ENCODE data around the gene GUCY2D. TPM values are rescaled to one million over a fixed set of nuclear protein-coding genes. Genes with fewer than 3 reads are reported as not detected.

Gene GUCY2D
- polyA plus RNA-seq, 3 donors from 2014 or later: not detected

DNA sequence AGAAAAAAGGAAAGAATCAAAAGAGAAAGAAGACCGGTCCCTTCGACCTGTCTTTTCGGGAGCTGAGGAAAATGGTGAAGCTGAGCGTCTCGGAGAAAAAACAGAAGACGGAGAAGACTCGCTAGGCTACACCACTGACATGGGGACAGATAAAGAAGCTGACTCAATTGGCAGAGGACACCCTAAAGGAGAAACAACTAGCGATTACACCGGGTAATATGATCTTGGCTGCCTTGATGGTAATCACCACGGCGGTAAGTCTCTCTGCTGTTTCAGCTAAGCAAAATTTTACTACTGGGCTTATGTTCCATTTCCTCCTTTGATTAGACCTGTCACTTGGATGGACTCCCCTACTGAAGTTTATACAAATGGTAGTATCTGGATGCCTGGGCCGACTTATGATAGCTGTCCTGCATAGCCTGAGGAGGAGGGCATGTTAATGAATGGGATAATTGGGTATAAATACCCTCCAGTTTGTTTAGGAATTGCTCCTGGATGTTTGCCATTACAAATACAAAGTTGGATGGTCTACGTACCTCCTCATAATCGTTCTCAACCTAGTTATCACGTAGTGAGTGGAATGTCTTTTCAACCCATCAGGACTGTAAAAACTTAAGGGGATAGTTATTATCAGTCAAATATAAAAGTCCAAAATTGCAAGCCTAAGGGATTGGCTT lies 60.5 kb downstream of the GUCY2D start:
- peaks cover 0 to under 1% of the 10 kb centered on the region in 2 donors for H3K4me1 Mint-ChIP-seq
- no peaks in the 10 kb centered on the region for H3K9me3 Mint-ChIP-seq
- H3K36me3 Mint-ChIP-seq: no peaks in the 10 kb centered on the region
- peaks cover 16 to 27% (median 19%) of the 10 kb centered on the region in 3 donors for H3K27me3 Mint-ChIP-seq (ENCODE audit: low read depth in 3 of 3)
- no peak overlapping the region for H3K4me3 Mint-ChIP-seq
- no peak overlapping the region for H3K27ac Mint-ChIP-seq
- no peak for DNase-seq

DNA sequence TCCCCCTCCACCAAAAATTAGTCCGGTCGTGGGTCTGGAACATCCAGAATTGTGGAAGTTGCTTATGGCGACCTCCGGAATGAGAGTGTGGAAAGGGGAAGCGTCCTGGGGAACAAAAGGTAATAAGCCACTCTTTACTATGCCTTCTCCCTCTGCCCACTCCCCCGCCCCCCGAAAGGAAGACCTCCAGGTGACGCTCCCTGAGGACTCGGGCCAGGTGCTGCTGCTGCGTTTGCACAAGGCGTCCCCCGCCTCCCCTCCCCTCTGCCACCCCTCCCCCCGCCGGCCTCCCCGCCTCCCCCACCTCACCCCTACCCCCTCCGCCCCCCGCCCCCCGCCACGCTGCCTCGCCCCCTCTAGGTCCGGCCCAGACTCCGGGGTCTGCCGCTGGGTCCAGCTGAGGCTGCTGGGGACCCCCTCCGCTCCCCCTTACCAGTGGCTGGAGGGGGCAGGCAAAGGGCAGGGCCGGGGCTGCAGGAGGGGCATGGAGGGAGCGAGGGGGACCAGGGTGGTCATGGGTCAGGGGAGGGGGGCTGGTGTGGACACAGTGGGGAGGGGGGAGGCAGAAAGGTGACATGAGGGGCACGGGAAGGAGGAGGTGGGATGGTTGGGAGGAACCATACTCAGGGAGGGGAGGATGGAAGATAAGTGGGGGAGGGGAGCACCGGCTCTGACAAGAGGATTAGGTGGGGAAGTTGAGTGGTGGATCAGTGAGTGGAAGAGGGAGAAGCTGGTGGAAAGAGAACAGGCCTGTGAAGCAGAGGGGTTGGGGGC lies 61.5 kb downstream of the GUCY2D start:
- no peak overlapping the region for H3K27ac Mint-ChIP-seq
- H3K4me3 Mint-ChIP-seq: no peak overlapping the region
- H3K27me3 Mint-ChIP-seq (ENCODE audit: low read depth in 3 of 3): peaks cover 19 to 26% (median 19%) of the 10 kb centered on the region in 3 donors
- H3K36me3 Mint-ChIP-seq: no peaks in the 10 kb centered on the region
- H3K4me1 Mint-ChIP-seq: no peaks in the 10 kb centered on the region
- H3K9me3 Mint-ChIP-seq: no peaks in the 10 kb centered on the region
- no peak for DNase-seq

DNA sequence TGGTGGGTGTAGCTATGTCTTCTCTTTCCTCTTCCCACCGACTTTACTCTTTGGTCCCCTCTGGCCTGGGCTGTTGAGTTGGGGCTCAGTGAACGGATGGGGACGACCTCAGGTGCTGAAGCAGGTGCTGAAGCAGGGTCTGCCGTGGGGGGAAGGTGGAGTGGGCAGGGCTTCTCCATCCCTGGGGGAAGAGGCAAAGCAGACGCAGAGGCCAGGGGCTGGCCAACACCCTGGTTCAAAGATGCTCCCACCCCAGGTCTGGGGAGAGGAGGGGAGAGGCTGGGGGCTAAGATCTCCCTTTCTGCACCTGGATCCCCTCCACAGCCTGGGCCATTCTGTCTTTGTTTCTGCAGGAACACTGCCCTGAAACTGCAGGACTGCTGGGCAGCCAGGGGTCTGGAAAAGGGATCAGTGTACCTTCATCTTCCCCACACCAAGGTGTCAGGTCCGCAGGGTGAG lies 62.2 kb downstream of the GUCY2D start:
- Mint-ChIP-seq H3K27me3 (ENCODE audit: low read depth in 3 of 3) (peaks cover 16 to 25% (median 19%) of the 10 kb centered on the region in 3 donors), H3K4me1 (no peaks in the 10 kb centered on the region), H3K9me3 (no peaks in the 10 kb centered on the region), H3K27ac (no peak overlapping the region), H3K4me3 (no peak overlapping the region), H3K36me3 (no peaks in the 10 kb centered on the region)
- no peak for DNase-seq

DNA sequence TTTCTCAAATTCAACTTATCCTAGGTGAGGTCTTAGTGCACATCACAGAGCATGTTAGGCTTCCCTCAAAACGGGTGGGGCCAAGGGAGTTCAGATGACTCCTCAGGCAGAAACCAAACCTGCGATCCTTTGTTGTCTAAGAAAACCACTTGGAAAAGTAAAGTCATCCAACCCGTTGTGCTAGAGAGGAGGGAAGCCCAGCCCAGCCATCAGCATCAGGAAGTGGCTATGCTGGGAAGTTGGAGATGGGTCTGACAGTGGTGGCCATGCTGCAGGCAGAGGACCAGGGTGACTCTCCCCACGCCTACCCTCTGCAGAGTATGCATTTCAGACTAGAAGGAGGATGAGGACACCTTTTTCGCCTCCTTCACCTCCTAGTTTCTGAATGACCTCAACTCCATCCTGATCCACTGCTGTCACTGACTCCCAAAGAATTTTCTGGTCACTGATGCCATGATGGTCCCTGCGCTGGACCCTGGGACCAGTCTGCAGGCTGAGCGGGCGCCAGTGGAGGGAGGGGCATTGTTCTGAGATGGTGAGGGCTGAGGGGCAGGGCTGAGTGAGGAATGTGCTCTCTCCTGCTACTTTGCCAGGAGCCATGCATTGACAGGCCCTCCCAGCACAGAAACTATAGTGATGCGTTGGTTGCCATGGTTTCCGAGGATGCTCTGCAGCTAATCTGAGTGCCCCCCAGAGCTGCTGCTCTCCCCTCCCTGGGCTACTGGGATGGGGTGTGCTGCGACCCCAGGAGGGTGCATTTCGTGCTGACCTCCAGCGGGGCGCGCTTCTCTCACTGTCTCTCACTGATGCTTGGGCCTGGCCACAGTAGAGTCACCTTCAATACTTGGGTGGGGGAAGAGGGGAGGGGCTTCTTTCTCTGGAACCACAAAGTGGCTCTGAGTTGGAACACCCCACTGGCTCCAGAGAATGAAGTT lies 64.7 kb downstream of the GUCY2D start:
- no peaks in the 10 kb centered on the region for H3K36me3 Mint-ChIP-seq
- H3K4me1 Mint-ChIP-seq: no peaks in the 10 kb centered on the region
- peaks cover 10 to 30% (median 15%) of the 10 kb centered on the region in 3 donors for H3K27me3 Mint-ChIP-seq (ENCODE audit: low read depth in 3 of 3)
- H3K27ac Mint-ChIP-seq: no peak overlapping the region
- peaks cover 0 to 2% (median 0%) of the 10 kb centered on the region in 6 donors for H3K9me3 Mint-ChIP-seq
- no peak overlapping the region for H3K4me3 Mint-ChIP-seq
- DNase-seq: no peak

DNA sequence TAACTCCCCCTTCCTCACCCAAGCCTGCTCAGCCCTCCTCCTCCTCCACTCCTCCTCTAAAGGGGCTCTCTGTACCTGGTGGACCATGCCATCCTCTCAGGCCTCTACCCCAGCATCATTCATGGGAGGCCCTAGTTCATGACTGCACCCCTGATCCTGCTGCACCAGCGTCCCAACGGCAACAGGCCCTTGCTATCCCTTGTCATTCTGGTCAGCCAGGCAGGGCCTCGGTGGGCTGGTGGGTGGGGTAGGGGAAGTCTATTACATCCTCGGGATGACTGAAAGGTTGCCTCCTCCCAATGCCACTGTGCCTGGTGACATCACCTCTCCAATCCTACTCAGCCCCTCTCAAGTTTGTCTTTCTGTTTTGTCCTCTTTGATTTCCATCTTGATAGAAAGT lies 65.4 kb downstream of the GUCY2D start:
- Mint-ChIP-seq H3K36me3 (no peaks in the 10 kb centered on the region), H3K9me3 (peaks cover 0 to 2% (median 0%) of the 10 kb centered on the region in 6 donors), H3K4me1 (peaks cover 4 to 6% of the 10 kb centered on the region in 2 donors), H3K4me3 (no peak overlapping the region), H3K27ac (no peak overlapping the region), H3K27me3 (ENCODE audit: low read depth in 3 of 3) (peaks cover 11 to 32% (median 15%) of the 10 kb centered on the region in 3 donors)
- no peak for DNase-seq

DNA sequence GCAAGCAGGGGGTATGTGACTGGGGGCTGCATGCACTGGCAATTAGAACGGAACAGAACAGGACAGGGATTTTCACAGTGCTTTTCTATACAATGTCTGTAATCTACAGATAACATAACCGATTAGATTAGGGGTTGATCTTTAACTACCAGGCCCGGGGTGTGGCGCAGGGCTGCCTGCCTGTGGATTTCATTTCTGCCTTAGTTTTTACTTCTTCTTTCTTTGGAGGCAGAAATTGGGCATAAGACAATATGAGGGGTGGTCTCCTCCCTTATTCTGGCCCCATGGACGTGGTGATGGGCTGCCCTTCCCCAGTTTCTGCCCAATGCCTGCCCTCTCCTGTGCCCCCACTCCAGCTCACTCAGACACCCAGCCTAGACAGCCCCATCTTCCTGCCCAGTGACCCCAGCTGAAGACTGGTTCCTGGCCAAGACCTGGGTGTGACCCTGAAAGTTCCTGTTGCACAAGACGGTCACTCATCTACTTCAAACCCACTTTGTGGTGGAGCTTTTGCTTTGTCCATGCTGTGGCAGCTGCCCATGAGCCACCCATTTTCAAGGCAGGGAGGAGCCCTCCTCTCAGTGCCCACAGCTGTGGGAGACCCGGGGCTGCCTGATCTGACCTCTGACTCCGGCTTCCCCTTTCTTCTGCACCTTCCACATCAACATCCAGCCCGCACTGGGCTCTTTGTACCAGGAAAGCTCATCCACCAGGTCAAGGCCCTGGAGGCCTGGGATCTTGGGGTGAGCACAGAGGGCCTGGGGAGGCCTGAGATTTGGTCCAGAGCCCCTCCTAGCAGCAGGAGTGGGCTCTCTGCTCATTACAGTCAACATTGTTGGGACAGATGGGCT lies 66.5 kb downstream of the GUCY2D start:
- DNase-seq: no peak
- peaks cover 14 to 18% of the 10 kb centered on the region in 2 donors for H3K4me1 Mint-ChIP-seq
- no peak overlapping the region for H3K27ac Mint-ChIP-seq
- H3K27me3 Mint-ChIP-seq (ENCODE audit: low read depth in 3 of 3): peaks cover 10 to 33% (median 18%) of the 10 kb centered on the region in 3 donors
- H3K4me3 Mint-ChIP-seq: no peak overlapping the region
- H3K36me3 Mint-ChIP-seq: no peaks in the 10 kb centered on the region
- peaks cover 0 to 2% (median 0%) of the 10 kb centered on the region in 6 donors for H3K9me3 Mint-ChIP-seq

DNA sequence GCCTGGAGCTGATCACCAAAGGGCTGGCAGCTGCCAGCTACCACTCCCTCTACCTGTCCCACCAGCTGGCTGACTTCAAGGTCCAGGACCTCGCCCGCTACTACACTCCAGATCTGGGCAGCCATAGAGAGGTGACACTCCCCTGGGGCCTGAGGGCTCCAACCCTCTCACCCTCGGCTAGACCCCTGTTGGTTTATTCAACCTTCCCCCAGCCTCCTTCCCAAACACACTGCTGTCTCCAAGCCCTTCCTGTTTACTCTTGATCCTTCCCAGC lies 67.1 kb downstream of the GUCY2D start:
- Mint-ChIP-seq H3K4me1 (peaks cover 15 to 22% of the 10 kb centered on the region in 2 donors), H3K4me3 (no peak overlapping the region), H3K9me3 (peaks cover 0 to 2% (median 0%) of the 10 kb centered on the region in 6 donors), H3K27me3 (ENCODE audit: low read depth in 3 of 3) (peaks cover 10 to 37% (median 22%) of the 10 kb centered on the region in 3 donors), H3K36me3 (no peaks in the 10 kb centered on the region), H3K27ac (no peak overlapping the region)
- no peak for DNase-seq

Other genes starting within 250 kb of the GUCY2D start
- under 1 TPM in 2 of 3 donors, not detected in 1; 0.03 to 0.40 TPM for gene KDM6B, start 168.4 kb upstream of the GUCY2D start, polyA plus RNA-seq
- gene TMEM88, start 147.5 kb upstream of the GUCY2D start, polyA plus RNA-seq: not detected
- gene NAA38, start 145.1 kb upstream of the GUCY2D start, polyA plus RNA-seq: 100 to 1,000 TPM; 131 to 346 (median 177) TPM
- 1 to 10 TPM in 2 of 3 donors, not detected in 1; 2.9 to 3.7 TPM for gene CYB5D1, start 144.6 kb upstream of the GUCY2D start, polyA plus RNA-seq
- 10 to 100 TPM in 1 of 3 donors, 1 to 10 TPM in 1, under 1 TPM in 1; 0.72 to 19.6 (median 3.5) TPM for gene CHD3, start 113.8 kb upstream of the GUCY2D start, polyA plus RNA-seq
- gene RNF227, start 86.3 kb upstream of the GUCY2D start, polyA plus RNA-seq: 1 to 10 TPM; 1.9 to 3.3 (median 2.7) TPM
- gene KCNAB3, start 72.8 kb upstream of the GUCY2D start, polyA plus RNA-seq: under 1 TPM in 2 of 3 donors, not detected in 1; 0.15 to 0.26 TPM
- gene TRAPPC1, start 70.7 kb upstream of the GUCY2D start, polyA plus RNA-seq: 100 to 1,000 TPM; 233 to 379 (median 288) TPM
- 10 to 100 TPM in 1 of 3 donors, 1 to 10 TPM in 2; 1.8 to 14.4 (median 8.3) TPM for gene CNTROB, start 70.4 kb upstream of the GUCY2D start, polyA plus RNA-seq
- not detected for gene ALOX15B, start 36.4 kb downstream of the GUCY2D start, polyA plus RNA-seq
- under 1 TPM in 1 of 3 donors, not detected in 2; 0.17 TPM for gene ALOX12B, start 85.1 kb downstream of the GUCY2D start, polyA plus RNA-seq
- gene ALOXE3, start 115.9 kb downstream of the GUCY2D start, polyA plus RNA-seq: not detected
- gene HES7, start 121.5 kb downstream of the GUCY2D start, polyA plus RNA-seq: not detected
- 1 to 10 TPM; 3.5 to 8.5 (median 4.5) TPM for gene PER1, start 149.8 kb downstream of the GUCY2D start, polyA plus RNA-seq
- 10 to 100 TPM; 33.6 to 93.6 (median 39.5) TPM for gene VAMP2, start 160.3 kb downstream of the GUCY2D start, polyA plus RNA-seq
- gene TMEM107, start 173.8 kb downstream of the GUCY2D start, polyA plus RNA-seq: 10 to 100 TPM; 53.3 to 69.3 (median 64.0) TPM
- 10 to 100 TPM; 24.0 to 38.8 (median 27.5) TPM for gene BORCS6, start 187.6 kb downstream of the GUCY2D start, polyA plus RNA-seq
- 1 to 10 TPM in 2 of 3 donors, under 1 TPM in 1; 0.60 to 3.1 (median 1.6) TPM for gene AURKB, start 208.0 kb downstream of the GUCY2D start, polyA plus RNA-seq
- 10 to 100 TPM in 2 of 3 donors, 1 to 10 TPM in 1; 9.7 to 30.7 (median 15.9) TPM for gene CTC1, start 245.4 kb downstream of the GUCY2D start, polyA plus RNA-seq
- 10 to 100 TPM in 2 of 3 donors, 1 to 10 TPM in 1; 5.4 to 18.2 (median 14.4) TPM for gene PFAS, start 246.7 kb downstream of the GUCY2D start, polyA plus RNA-seq

All from immature natural killer cell (primary cell).